C4-2B (cell line): Measurements from ENCODE around the gene LARGE1.

Experiments
- CTCF ChIP-seq: fragments of 450-650 bp; conservative IDR thresholded peaks from 2 replicates; pipeline ENCODE4 v1.5.1; 2017; ENCODE audit warnings: mild to moderate bottlenecking
- ZFX ChIP-seq: fragments of 450-650 bp; IDR thresholded peaks from 2 replicates; pipeline ENCODE4 v1.6.1; 2017

- TF ChIP-seq CTCF (no peak), ZFX (no peak)
Measured at GRCh38 chr22:33625959-33626358, 294.3 kb downstream of the LARGE1 start.
